Uterus (tissue), 4 donors: ENCODE results near the gene NFATC1. TPM values are rescaled to one million over a fixed set of nuclear protein-coding genes. Genes with fewer than 3 reads are reported as not detected.
"Not testable (repeated sequence)": the region's sequence is repeated elsewhere in the genome, so short reads cannot be mapped to it uniquely, and the experiment has no call there.

Experiments used
- DNase-seq, 2 donors: peaks; one replicate each; pipeline ENCODE4 v3.0.0-alpha.2; 2019 to 2020
- H3K27ac ChIP-seq, 2 donors: fragments of 200-600 bp; sonication (generic); 1 replicate in 1 of 2; 2 replicates in 1 of 2; pipeline ENCODE4 v1.5.1; 2016 to 2018
- H3K27me3 ChIP-seq, 2 donors: fragments of 200-600 bp; sonication (generic); one replicate each; pipeline ENCODE4 v1.5.1; 2018 to 2019; ENCODE audit warnings: control low read depth in 1 of 2
- H3K36me3 ChIP-seq, 2 donors: fragments of 200-600 bp; sonication (generic); one replicate each; pipeline ENCODE4 v1.5.1; 2019; ENCODE audit warnings: control low read depth in 1 of 2
- H3K4me1 ChIP-seq, 2 donors: fragments of 200-600 bp; sonication (generic); one replicate each; pipeline ENCODE4 v1.5.1; 2018 to 2019; ENCODE audit warnings: control low read depth in 1 of 2
- H3K4me3 ChIP-seq, 2 donors: fragments of 200-600 bp; sonication (generic); 1 replicate in 1 of 2; 2 replicates in 1 of 2; pipeline ENCODE4 v1.5.1; 2018 to 2019; ENCODE audit warnings: mild to moderate bottlenecking in 1 of 2
- H3K9me3 ChIP-seq, 2 donors: fragments of 200-600 bp; sonication (generic); one replicate each; pipeline ENCODE4 v1.5.1; 2019; ENCODE audit warnings: control low read depth in 1 of 2
- CTCF ChIP-seq, 4 experiments: fragments of 200-600 bp in 2 of 4; fragments of 450-650 bp in 2 of 4; sonication (generic) in 2 of 4; IDR thresholded peaks; one replicate each; pipeline ENCODE4 v1.5.1; 2016 to 2019; ENCODE audit warnings: antibody characterized with exemption in 4 of 4, mild to moderate bottlenecking in 2 of 4, moderate library complexity in 1 of 4
- POLR2A ChIP-seq, 2 donors: fragments of 450-650 bp; IDR thresholded peaks; one replicate each; pipeline ENCODE4 v1.6.1; 2016; ENCODE audit warnings: antibody characterized with exemption in 2 of 2, mild to moderate bottlenecking in 1 of 2, moderate library complexity in 1 of 2
- intact Hi-C: fragments of 100-400 bp; cut with DNase I; formaldehyde crosslinking; loops from one replicate; pipeline ENCODE4 v1.15.1; 2023; ENCODE audit warnings: low total_unique reads
- total RNA-seq, 4 donors: library from RNA; depleted of rRNA in 3 of 4; stranded (reverse); fragments of >200 nt in 3 of 4; gene quantifications; one replicate each; pipeline versions ENCODE4 v1.1.0 to v1.2.4, GENCODE V29; 2014 to 2023
- donor health status: DM: yes; HTN: yes; CAD: no.

NFATC1 gene
- total RNA-seq, 4 donors from 2014 or later = 9.2 to 25.1 (median 14.6) TPM

GRCh38 chr18:79375441-79376154 is 20.1 kb upstream of the NFATC1 start:
- Histone ChIP-seq H3K36me3 (no peaks in the 10 kb centered on the region), H3K4me3 (no peak overlapping the region), H3K27me3 (no peaks in the 10 kb centered on the region), H3K9me3 (no peaks in the 10 kb centered on the region), H3K27ac (no peak overlapping the region), H3K4me1 (no peaks in the 10 kb centered on the region)
- no peak for TF ChIP-seq POLR2A (IDR thresholded peaks at IDR 0.05)
- TF ChIP-seq CTCF (IDR thresholded peaks at IDR 0.05) = no peak
- no peak for DNase-seq
- intact Hi-C loops = no loop called here

GRCh38 chr18:79376661-79377060 is 19.1 kb upstream of the NFATC1 start:
- intact Hi-C loops, H3K27ac ChIP-seq, DNase-seq, H3K36me3 ChIP-seq, H3K9me3 ChIP-seq, H3K4me3 ChIP-seq, H3K4me1 ChIP-seq, H3K27me3 ChIP-seq: not testable (repeated sequence)

GRCh38 chr18:79377187-79377891 is 18.4 kb upstream of the NFATC1 start:
- intact Hi-C loops = no loop called here
- no peaks in the 10 kb centered on the region for H3K27me3 ChIP-seq
- DNase-seq = no peak
- H3K27ac ChIP-seq = no peak overlapping the region
- no peaks in the 10 kb centered on the region for H3K4me1 ChIP-seq
- H3K9me3 ChIP-seq = no peaks in the 10 kb centered on the region
- no peak overlapping the region for H3K4me3 ChIP-seq
- TF ChIP-seq CTCF (IDR thresholded peaks at IDR 0.05) (no peak), POLR2A (IDR thresholded peaks at IDR 0.05) (no peak)
- no peaks in the 10 kb centered on the region for H3K36me3 ChIP-seq

GRCh38 chr18:79378536-79379250 is 17.0 kb upstream of the NFATC1 start:
- Histone ChIP-seq H3K27me3 (no peaks in the 10 kb centered on the region), H3K36me3 (no peaks in the 10 kb centered on the region), H3K27ac (no peak overlapping the region), H3K4me1 (no peaks in the 10 kb centered on the region), H3K4me3 (no peak overlapping the region), H3K9me3 (no peaks in the 10 kb centered on the region)
- intact Hi-C loops = no loop called here
- DNase-seq = peak; percentile 71 to 86
- peak; percentile 96 to 99 (median 96) for TF ChIP-seq CTCF (IDR thresholded peaks at IDR 0.05)
- TF ChIP-seq POLR2A (IDR thresholded peaks at IDR 0.05) = peak in 1 of 2 donors; percentile 14

- intact Hi-C loops = no loop called here
- no peak overlapping the region for H3K27ac ChIP-seq
- no peaks in the 10 kb centered on the region for H3K4me1 ChIP-seq
- H3K36me3 ChIP-seq = no peaks in the 10 kb centered on the region
- TF ChIP-seq POLR2A (IDR thresholded peaks at IDR 0.05) (no peak), CTCF (IDR thresholded peaks at IDR 0.05) (no peak)
- no peak overlapping the region for H3K4me3 ChIP-seq
- no peaks in the 10 kb centered on the region for H3K27me3 ChIP-seq
- DNase-seq = no peak
- no peaks in the 10 kb centered on the region for H3K9me3 ChIP-seq
Measured at GRCh38 chr18:79379251-79379905, 16.4 kb upstream of the NFATC1 start.
